ENCODE measurements around the gene MRPL28. TPM values are rescaled to one million over a fixed set of nuclear protein-coding genes. Genes with fewer than 3 reads are reported as not detected.

MRPL28 gene
- total and polyA plus RNA-seq, 11 donors: 66.3 to 157 (median 85.5) TPM

DNA sequence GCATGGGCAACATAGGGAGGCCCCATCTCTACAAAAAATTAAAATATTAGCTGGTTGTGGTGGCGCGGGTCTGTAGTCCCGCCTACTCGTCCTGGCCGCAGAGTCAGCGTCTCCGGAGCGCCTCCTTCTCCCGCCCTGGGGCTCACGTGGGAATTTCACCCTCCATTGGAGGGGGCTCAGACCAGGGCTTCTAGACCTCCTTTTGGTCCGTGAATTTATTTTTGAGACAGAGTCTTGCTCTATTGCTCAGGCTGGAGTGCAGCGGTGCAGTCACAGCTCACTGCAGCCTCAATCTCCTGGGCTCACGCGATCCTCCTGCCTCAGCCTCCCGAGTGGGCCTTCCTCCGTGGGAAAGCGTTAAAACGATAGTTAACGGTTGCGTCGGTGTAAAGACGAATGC, 26.3 kb upstream of the MRPL28 start:
- DNase-seq: peak in 2 of 5 donors; percentile 54 to 68
- WGBS, 4 donors: 4 to 11% (median 5%) methylated on average over 22 of the region's 22 CpGs
- Histone ChIP-seq H3K27ac (peak overlapping the region; percentile 57 to 92 (median 82)), H3K4me3 (peak overlapping the region in 11 of 12 donors; percentile 19 to 92 (median 69)), H3K9me3 (no peaks in the 10 kb centered on the region), H3K27me3 (no peaks in the 10 kb centered on the region), H3K4me1 (peaks cover 0 to 32% (median 15%) of the 10 kb centered on the region in 12 donors), H3K36me3 (peaks cover 0 to 5% (median 0%) of the 10 kb centered on the region in 9 donors)
- TF ChIP-seq POLR2A (IDR thresholded peaks at IDR 0.05): no peak
- TF ChIP-seq, protein P1, sequence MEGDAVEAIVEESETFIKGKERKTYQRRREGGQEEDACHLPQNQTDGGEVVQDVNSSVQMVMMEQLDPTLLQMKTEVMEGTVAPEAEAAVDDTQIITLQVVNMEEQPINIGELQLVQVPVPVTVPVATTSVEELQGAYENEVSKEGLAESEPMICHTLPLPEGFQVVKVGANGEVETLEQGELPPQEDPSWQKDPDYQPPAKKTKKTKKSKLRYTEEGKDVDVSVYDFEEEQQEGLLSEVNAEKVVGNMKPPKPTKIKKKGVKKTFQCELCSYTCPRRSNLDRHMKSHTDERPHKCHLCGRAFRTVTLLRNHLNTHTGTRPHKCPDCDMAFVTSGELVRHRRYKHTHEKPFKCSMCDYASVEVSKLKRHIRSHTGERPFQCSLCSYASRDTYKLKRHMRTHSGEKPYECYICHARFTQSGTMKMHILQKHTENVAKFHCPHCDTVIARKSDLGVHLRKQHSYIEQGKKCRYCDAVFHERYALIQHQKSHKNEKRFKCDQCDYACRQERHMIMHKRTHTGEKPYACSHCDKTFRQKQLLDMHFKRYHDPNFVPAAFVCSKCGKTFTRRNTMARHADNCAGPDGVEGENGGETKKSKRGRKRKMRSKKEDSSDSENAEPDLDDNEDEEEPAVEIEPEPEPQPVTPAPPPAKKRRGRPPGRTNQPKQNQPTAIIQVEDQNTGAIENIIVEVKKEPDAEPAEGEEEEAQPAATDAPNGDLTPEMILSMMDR (IDR thresholded peaks at IDR 0.05): peak in 1 of 12 donors; percentile 7
- intact Hi-C loops (cut with DNase I): loop anchor here in 3 of 10 donors (2.0 to 10.0 kb wide), 3 partner anchors 14 to 268 kb away; partner anchors contain the start of gene RHOT2 (in 2 of the 3)
- peak in 1 of 4 donors; percentile 14 for ATAC-seq

DNA sequence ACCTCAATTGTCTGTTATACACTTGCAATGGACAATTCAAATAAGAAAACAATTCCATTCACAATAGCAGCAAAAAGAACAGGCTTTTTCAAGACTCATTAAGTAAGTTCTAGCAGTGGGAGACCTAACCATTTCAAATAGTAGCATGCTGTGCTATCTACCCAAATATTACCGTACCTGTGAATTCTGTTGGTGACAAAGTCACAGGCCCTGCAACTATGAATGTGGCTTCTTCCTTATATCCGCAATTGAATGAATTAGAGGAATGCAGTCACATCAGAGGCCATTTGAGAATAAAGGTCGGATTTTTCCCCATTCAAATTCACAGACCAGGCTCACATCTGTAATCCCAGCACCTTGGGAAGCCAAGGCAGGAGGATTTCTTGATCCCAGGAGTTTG, 25.9 kb upstream of the MRPL28 start:
- 40 to 50% (median 44%) methylated on average over 3 of the region's 3 CpGs for WGBS, 4 donors
- peak overlapping the region in 9 of 12 donors; percentile 57 to 92 (median 82) for H3K27ac ChIP-seq
- H3K27me3 ChIP-seq: no peaks in the 10 kb centered on the region
- no peak for DNase-seq
- peaks cover 0 to 31% (median 15%) of the 10 kb centered on the region in 12 donors for H3K4me1 ChIP-seq
- no peak for ATAC-seq
- TF ChIP-seq POLR2A (IDR thresholded peaks at IDR 0.05): no peak
- TF ChIP-seq, protein P1 (IDR thresholded peaks at IDR 0.05): no peak
- no peaks in the 10 kb centered on the region for H3K9me3 ChIP-seq
- intact Hi-C loops (cut with DNase I): loop anchor here in 3 of 10 donors (2.0 to 10.0 kb wide), 3 partner anchors 13 to 269 kb away; partner anchors contain the start of gene RHOT2 (in 2 of the 3)
- peak overlapping the region in 8 of 12 donors; percentile 50 to 92 (median 70) for H3K4me3 ChIP-seq
- H3K36me3 ChIP-seq: peaks cover 0 to 5% (median 0%) of the 10 kb centered on the region in 9 donors

DNA sequence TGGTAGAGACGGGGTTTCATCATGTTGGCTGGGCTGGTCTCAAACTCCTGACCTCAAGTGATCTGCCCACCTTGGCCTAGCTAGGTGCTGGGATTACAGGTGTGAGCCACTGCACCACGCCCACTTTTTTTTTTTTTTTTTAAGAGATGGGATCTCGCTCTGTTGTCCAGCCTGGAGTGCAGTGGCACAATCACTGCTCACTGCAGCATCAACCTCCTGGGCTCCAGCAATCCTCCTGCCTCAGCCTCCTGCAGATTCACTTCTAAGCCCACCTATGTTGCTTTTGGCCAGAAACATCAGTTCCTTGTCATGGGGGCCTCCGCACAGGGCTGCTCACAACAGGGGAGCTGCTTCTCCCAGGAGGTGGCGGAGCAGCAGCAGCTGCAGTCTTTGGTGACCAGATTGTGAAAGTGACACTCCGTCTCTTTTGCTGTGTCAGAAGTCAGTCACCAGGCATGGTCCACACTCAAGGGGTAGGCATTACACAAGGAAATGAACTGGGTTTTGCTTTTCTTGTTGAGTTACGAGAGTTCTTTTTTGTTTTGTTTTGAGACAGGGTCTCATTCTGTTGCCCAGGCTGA, 22.2 kb upstream of the MRPL28 start:
- DNase-seq: no peak
- no peaks in the 10 kb centered on the region for H3K9me3 ChIP-seq
- 86 to 94% (median 89%) methylated on average over 7 of the region's 7 CpGs for WGBS, 4 donors
- H3K4me1 ChIP-seq: peaks cover 0 to 21% (median 9%) of the 10 kb centered on the region in 12 donors
- intact Hi-C loops (cut with DNase I): loop anchor here in 3 of 10 donors (10.0 kb wide), 2 partner anchors 92 to 272 kb away; partner anchors contain the start of gene RHOT2 (in 2 of the 3)
- no peak overlapping the region for H3K4me3 ChIP-seq
- ATAC-seq: no peak
- H3K27me3 ChIP-seq: no peaks in the 10 kb centered on the region
- H3K36me3 ChIP-seq: no peaks in the 10 kb centered on the region
- no peak for TF ChIP-seq POLR2A (IDR thresholded peaks at IDR 0.05)
- TF ChIP-seq, protein P1 (IDR thresholded peaks at IDR 0.05): no peak
- H3K27ac ChIP-seq: no peak overlapping the region

DNA sequence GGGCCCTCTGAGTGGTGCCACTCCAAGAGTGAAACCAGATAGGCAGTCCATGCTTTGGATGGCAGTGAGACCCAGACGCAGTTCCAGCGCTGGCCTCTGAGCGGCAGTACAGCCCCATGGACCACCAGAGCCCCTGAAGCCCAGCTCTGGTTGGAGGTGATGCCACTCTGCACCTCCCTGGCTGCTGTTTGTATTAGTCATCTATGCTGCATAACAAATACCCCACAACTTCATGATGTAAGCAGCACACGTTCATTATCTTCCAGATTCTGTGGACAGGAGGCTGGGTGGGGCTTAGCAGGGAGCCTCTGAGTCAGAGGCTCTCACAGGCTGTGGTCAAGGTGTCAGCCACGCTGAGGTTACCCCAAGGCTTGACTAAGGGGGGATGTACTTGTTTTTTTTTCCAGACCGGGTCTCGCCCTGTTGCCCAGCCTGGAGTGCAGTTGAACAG, 21.6 kb upstream of the MRPL28 start:
- 70 to 85% (median 74%) methylated on average over 7 of the region's 7 CpGs for WGBS, 4 donors
- Histone ChIP-seq H3K27me3 (no peaks in the 10 kb centered on the region), H3K9me3 (no peaks in the 10 kb centered on the region), H3K36me3 (no peaks in the 10 kb centered on the region), H3K4me3 (no peak overlapping the region), H3K27ac (no peak overlapping the region), H3K4me1 (peaks cover 0 to 22% (median 9%) of the 10 kb centered on the region in 12 donors)
- intact Hi-C loops (cut with DNase I): loop anchor here in 3 of 10 donors (10.0 kb wide), 2 partner anchors 93 to 273 kb away; partner anchors contain the start of gene RHOT2 (in 2 of the 3)
- DNase-seq (peak in 2 of 5 donors; percentile 32 to 39), ATAC-seq (peak in 3 of 4 donors; percentile 49 to 66 (median 66))
- TF ChIP-seq, protein P1 (IDR thresholded peaks at IDR 0.05): peak; percentile 47 to 67 (median 62)
- no peak for TF ChIP-seq POLR2A (IDR thresholded peaks at IDR 0.05)

Measured in heart left ventricle (tissue), 16 donors.